Measurements from ENCODE around the gene BUB1B. TPM values are rescaled to one million over a fixed set of nuclear protein-coding genes. Genes with fewer than 3 reads are reported as not detected.

The BUB1B gene
- total RNA-seq, 1 donor from 2014 or later, result 0.85 TPM

DNA sequence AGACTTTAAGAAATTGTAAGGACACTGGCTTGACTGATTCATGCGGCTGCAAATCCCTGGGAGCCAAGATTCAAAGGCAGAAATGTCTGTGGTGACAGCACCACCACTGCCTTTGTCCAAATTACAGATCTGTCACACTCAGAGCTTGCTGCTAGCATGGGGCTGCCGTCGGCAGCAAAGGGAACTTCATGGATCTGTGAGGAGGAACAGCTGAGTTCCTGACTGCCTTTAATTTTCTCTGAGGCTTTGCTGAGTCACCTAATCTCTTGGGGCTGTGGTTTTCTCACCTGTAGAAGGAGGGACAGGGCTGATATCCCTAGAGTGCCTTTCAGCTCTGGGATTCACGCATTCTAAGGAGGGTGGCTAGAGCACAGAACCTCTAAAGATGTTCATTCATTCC lies 73.9 kb downstream of the BUB1B start:
- Histone ChIP-seq H3K9me3 (replicated peaks) (no peaks in the 10 kb centered on the region), H3K4me3 (no peak overlapping the region), H3K27ac (replicated peaks) (peak overlapping the region; percentile 36), H3K4me1 (peaks cover 11% of the 10 kb centered on the region), H3K36me3 (no peaks in the 10 kb centered on the region), H3K27me3 (ENCODE audit: low read depth) (peaks cover 21% of the 10 kb centered on the region)
- DNase-seq, result no peak
- intact Hi-C loops (cut with micrococcal nuclease), result no loop called here
- TF ChIP-seq, protein P1, sequence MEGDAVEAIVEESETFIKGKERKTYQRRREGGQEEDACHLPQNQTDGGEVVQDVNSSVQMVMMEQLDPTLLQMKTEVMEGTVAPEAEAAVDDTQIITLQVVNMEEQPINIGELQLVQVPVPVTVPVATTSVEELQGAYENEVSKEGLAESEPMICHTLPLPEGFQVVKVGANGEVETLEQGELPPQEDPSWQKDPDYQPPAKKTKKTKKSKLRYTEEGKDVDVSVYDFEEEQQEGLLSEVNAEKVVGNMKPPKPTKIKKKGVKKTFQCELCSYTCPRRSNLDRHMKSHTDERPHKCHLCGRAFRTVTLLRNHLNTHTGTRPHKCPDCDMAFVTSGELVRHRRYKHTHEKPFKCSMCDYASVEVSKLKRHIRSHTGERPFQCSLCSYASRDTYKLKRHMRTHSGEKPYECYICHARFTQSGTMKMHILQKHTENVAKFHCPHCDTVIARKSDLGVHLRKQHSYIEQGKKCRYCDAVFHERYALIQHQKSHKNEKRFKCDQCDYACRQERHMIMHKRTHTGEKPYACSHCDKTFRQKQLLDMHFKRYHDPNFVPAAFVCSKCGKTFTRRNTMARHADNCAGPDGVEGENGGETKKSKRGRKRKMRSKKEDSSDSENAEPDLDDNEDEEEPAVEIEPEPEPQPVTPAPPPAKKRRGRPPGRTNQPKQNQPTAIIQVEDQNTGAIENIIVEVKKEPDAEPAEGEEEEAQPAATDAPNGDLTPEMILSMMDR (IDR thresholded peaks at IDR 0.05; ENCODE audit: borderline replicate concordance), result no peak

DNA sequence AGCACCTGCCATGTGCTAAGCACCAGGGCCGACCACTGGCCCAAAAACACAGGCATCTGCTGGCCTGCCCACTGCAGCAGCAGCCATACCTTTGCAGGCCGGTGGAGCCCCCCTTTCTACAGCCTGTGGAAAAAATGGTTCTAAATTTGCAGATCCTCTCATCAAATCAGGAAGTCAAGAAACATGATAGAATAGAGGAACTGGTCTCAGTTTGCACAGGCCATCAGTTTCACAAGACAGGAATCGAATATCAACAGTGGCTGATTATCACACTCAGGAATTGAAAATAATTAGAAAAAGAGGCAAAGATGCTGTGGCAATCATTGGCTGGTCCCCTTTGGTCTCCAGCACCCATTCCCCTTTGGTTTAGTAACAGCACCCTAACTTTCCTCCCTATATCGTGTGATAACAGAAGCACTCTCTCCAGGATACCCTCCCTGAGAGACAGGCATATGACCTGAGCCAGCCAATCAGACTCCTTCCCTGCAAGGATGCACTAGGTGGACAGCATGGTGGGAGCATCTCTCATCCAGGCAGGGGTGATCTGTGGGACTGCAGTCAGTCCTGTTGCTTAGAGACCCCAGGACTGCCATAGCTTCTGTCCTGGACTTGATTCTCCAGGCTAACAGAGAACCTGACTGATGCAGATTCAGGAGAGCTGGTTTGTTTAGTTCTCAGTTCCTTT lies 74.5 kb downstream of the BUB1B start:
- Histone ChIP-seq H3K4me1 (peaks cover 11% of the 10 kb centered on the region), H3K36me3 (no peaks in the 10 kb centered on the region), H3K9me3 (replicated peaks) (no peaks in the 10 kb centered on the region), H3K4me3 (no peak overlapping the region), H3K27me3 (ENCODE audit: low read depth) (peaks cover 26% of the 10 kb centered on the region), H3K27ac (replicated peaks) (peak overlapping the region; percentile 36)
- intact Hi-C loops (cut with micrococcal nuclease), result no loop called here
- TF ChIP-seq, protein P1 (IDR thresholded peaks at IDR 0.05; ENCODE audit: borderline replicate concordance), result no peak
- no peak for DNase-seq

DNA sequence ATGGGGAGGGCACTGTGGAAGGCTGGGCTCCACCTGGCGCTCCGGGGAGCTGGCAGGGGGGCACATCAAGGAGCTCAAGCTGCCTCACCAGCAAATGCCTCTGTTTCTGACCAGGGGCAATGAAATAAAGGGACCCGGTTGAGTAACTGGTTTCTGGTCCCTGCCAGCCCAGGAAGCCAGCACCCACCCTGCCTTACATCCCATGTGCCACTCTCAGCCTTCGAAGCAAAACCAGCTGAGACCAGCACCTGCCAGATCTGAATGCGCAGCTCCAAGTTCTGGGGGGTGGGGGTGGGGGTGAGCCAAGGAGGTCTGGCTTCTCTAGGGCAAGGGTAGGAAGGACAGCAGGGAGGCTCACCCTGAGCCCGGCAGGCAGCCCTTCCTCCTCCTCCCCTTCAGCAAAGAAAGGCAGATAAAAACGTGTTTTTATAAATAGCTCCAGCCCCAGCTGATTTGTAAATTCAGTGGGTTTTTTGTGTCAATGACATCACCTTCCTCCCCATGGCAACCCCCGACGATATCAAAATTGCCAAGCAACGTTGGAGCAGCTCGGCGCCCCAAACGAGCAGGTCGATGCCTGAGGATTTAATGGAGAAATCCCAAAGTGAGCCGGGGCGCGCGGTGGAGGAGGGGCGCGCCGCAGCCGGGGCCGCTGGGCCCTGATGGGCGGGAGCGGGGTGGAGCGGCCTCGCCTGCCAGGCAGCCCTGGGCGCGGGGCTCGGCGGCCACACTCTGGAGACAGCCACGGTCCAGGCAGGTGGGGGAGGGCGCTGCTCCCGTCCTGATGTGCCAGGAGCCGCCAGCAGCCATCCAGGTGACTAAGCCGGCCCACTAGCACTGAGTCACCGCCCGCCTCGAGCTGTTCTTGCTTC lies 77.9 kb downstream of the BUB1B start, which contains the start of gene PAK6:
TSS of gene PAK6 (plus strand) at position 532 of the 872 bp plus-strand sequence. CDS start 25,723 bp downstream, outside the sequence.
- TF ChIP-seq, protein P1 (IDR thresholded peaks at IDR 0.05; ENCODE audit: borderline replicate concordance), result no peak
- Histone ChIP-seq H3K27me3 (ENCODE audit: low read depth) (peaks cover 33% of the 10 kb centered on the region), H3K4me1 (peaks cover 11% of the 10 kb centered on the region), H3K27ac (replicated peaks) (no peak within 1 kb of the TSS), H3K4me3 (peak within 1 kb of the TSS; percentile 57), H3K9me3 (replicated peaks) (no peaks in the 10 kb centered on the region), H3K36me3 (no peaks in the 10 kb centered on the region)
- intact Hi-C loops (cut with micrococcal nuclease), result no loop called here
- DNase-seq, result no peak

DNA sequence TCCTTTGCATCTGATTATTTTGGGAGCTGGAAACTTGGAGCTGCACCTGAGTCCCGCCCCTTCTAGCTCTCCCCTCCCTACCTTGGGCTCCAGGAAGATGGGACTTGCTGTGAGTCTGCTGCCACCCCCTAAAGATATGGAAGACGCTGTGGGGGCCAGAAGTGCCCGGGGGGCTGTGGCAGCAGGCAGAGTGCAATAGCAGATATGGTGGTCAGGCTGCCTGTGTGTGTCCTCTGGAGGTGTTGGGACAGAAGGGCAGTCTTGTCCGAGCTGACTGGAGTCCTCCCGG lies 78.5 kb downstream of the BUB1B start:
- no peak for DNase-seq
- peaks cover 33% of the 10 kb centered on the region for H3K27me3 ChIP-seq (ENCODE audit: low read depth)
- H3K9me3 ChIP-seq (replicated peaks), result no peaks in the 10 kb centered on the region
- peaks cover 11% of the 10 kb centered on the region for H3K4me1 ChIP-seq
- H3K4me3 ChIP-seq, result peak overlapping the region; percentile 57
- H3K27ac ChIP-seq (replicated peaks), result no peak overlapping the region
- no peaks in the 10 kb centered on the region for H3K36me3 ChIP-seq
- TF ChIP-seq, protein P1 (IDR thresholded peaks at IDR 0.05; ENCODE audit: borderline replicate concordance), result no peak
- intact Hi-C loops (cut with micrococcal nuclease), result no loop called here

DNA sequence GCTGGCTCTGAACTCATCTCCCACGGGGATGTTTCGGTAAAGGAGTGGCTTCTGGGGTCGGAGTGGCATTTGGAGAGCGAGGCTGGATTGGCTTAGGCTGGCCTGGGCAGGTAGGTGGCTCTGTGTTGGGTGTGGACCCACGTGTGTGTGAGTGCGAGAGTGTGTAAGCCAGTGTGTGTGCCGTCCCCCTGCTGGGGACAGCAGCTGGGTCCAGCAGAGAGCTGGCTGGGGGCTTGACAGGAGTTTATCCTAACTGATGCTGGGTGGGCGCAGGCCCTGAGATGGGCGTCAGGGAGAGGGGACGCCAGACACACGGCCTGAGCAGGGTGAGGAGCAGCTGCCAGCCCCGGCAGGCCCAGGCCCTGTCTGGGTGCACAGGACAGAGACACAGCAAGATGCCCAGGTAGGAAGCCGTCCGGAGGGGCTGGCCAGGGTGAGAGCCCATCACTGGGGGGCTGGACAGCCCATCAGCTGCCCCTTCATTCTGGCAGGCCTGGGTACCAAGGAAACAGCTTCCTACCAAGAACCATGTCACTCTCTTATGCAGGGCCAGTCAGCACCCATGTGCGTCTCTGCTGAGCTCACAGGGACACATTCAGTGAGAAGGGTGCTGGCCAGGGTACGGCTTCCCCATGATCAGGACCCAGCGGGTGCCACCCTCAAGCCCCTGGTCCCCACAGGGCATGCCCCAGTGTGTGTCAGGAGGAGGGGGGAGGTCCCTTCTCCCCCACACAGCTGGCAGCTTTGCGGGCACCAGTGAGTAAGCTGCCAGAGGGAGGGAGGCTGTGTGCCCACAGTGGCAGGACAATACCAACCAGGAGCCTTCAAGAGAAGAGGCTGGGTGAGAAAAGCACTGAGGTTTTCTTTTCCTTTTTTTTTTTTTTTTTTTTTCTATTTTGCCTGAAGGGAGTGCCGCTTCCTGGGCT lies 79.1 kb downstream of the BUB1B start:
- intact Hi-C loops (cut with micrococcal nuclease), result no loop called here
- H3K4me3 ChIP-seq, result no peak overlapping the region

More for the DNA sequence above, 79.1 kb downstream of the BUB1B start:
- H3K27ac ChIP-seq (replicated peaks), result no peak overlapping the region
- TF ChIP-seq, protein P1 (IDR thresholded peaks at IDR 0.05; ENCODE audit: borderline replicate concordance), result no peak
- peaks cover 11% of the 10 kb centered on the region for H3K4me1 ChIP-seq
- peaks cover 33% of the 10 kb centered on the region for H3K27me3 ChIP-seq (ENCODE audit: low read depth)
- H3K9me3 ChIP-seq (replicated peaks), result no peaks in the 10 kb centered on the region
- H3K36me3 ChIP-seq, result no peaks in the 10 kb centered on the region
- DNase-seq, result no peak

Measured in left ventricle myocardium inferior (tissue), 1 donor.